Liver (tissue), 9 donors: ENCODE data around the gene TBC1D20. TPM values are rescaled to one million over a fixed set of nuclear protein-coding genes. Genes with fewer than 3 reads are reported as not detected.

Experiments used
- DNase-seq: peaks from one replicate; pipeline ENCODE4 v3.0.0-alpha.2; 2017; ENCODE audit warnings: low spot score
- H3K27ac ChIP-seq, 2 donors: one replicate each; pipeline ENCODE4 v1.7.0; 2013; ENCODE audit warnings: inconsistent platforms in 2 of 2, low read length in 2 of 2, control low read depth in 1 of 2, low read depth in 1 of 2, mild to moderate bottlenecking in 1 of 2
- H3K27me3 ChIP-seq, 4 donors: one replicate each; pipeline versions ENCODE4 v1.6.1 to v1.7.0; 2013; ENCODE audit warnings: low read length in 3 of 4, inconsistent platforms in 1 of 4, mild to moderate bottlenecking in 1 of 4, moderate library complexity in 1 of 4; ENCODE audit not compliant: control insufficient read depth in 4 of 4, insufficient read depth in 4 of 4
- H3K36me3 ChIP-seq, 4 donors: one replicate each; pipeline versions ENCODE4 v1.6.1 to v1.7.0; 2013; ENCODE audit warnings: low read length in 3 of 4, mild to moderate bottlenecking in 3 of 4, low read depth in 1 of 4, moderate library complexity in 1 of 4; ENCODE audit not compliant: control insufficient read depth in 4 of 4, insufficient read depth in 3 of 4
- H3K4me1 ChIP-seq, 4 donors: one replicate each; pipeline versions ENCODE4 v1.6.1 to v1.7.0; 2013; ENCODE audit warnings: low read length in 3 of 4, mild to moderate bottlenecking in 3 of 4, moderate library complexity in 1 of 4; ENCODE audit not compliant: control insufficient read depth in 4 of 4, insufficient read depth in 4 of 4
- H3K4me3 ChIP-seq, 3 donors: one replicate each; pipeline versions ENCODE4 v1.6.1 to v1.7.0; 2013; ENCODE audit warnings: low read length in 3 of 3, control low read depth in 1 of 3, low read depth in 1 of 3, mild to moderate bottlenecking in 1 of 3
- H3K9ac ChIP-seq, 2 donors: one replicate each; pipeline ENCODE4 v1.7.0; 2013; ENCODE audit warnings: low read length in 2 of 2, mild to moderate bottlenecking in 2 of 2, moderate library complexity in 2 of 2, control low read depth in 1 of 2, low read depth in 1 of 2
- H3K9me3 ChIP-seq, 4 donors: one replicate each; pipeline versions ENCODE4 v1.6.1 to v1.7.0; 2013; ENCODE audit warnings: low read length in 3 of 4; ENCODE audit not compliant: control insufficient read depth in 4 of 4
- ATF3 ChIP-seq: IDR thresholded peaks from 2 replicates; pipeline ENCODE4 v1.6.1; 2016; ENCODE audit warnings: antibody characterized with exemption
- FOXA2 ChIP-seq: IDR thresholded peaks from 2 replicates; pipeline ENCODE4 v1.6.1; 2016; ENCODE audit warnings: antibody characterized with exemption
- GABPA ChIP-seq, 2 donors: IDR thresholded peaks in 1 of 2; conservative IDR thresholded peaks in 1 of 2; 2 replicates each; pipeline ENCODE4 v1.6.1; 2016; ENCODE audit warnings: antibody characterized with exemption in 2 of 2, mild to moderate bottlenecking in 1 of 2, moderate library complexity in 1 of 2
- HNF4A ChIP-seq, 2 donors: conservative IDR thresholded peaks; 2 replicates each; pipeline ENCODE4 v1.6.1; 2016; ENCODE audit warnings: antibody characterized with exemption in 2 of 2, mild to moderate bottlenecking in 2 of 2
- HNF4G ChIP-seq: IDR thresholded peaks from 2 replicates; pipeline ENCODE4 v1.6.1; 2016; ENCODE audit warnings: antibody characterized with exemption
- JUND ChIP-seq, 2 donors: IDR thresholded peaks; 2 replicates each; pipeline ENCODE4 v1.6.1; 2016; ENCODE audit warnings: antibody characterized with exemption in 2 of 2
- NR2F2 ChIP-seq: IDR thresholded peaks from 2 replicates; pipeline ENCODE4 v1.6.1; 2016; ENCODE audit warnings: antibody characterized with exemption
- RAD21 ChIP-seq, 2 donors: IDR thresholded peaks; 2 replicates each; pipeline ENCODE4 v1.6.1; 2016; ENCODE audit warnings: antibody characterized with exemption in 2 of 2, mild to moderate bottlenecking in 2 of 2
- REST ChIP-seq: IDR thresholded peaks from 2 replicates; pipeline ENCODE4 v1.6.1; 2016; ENCODE audit warnings: antibody characterized with exemption, mild to moderate bottlenecking
- RXRA ChIP-seq, 2 donors: IDR thresholded peaks; 2 replicates each; pipeline ENCODE4 v1.6.1; 2017 to 2018; ENCODE audit warnings: antibody characterized with exemption in 2 of 2, mild to moderate bottlenecking in 1 of 2
- SP1 ChIP-seq: IDR thresholded peaks from 2 replicates; pipeline ENCODE4 v1.6.1; 2018; ENCODE audit warnings: antibody characterized with exemption, mild to moderate bottlenecking
- TAF1 ChIP-seq: conservative IDR thresholded peaks from 2 replicates; pipeline ENCODE4 v1.6.1; 2016; ENCODE audit warnings: antibody characterized with exemption, mild to moderate bottlenecking
- YY1 ChIP-seq: IDR thresholded peaks from 2 replicates; pipeline ENCODE4 v1.6.1; 2016; ENCODE audit warnings: antibody characterized with exemption, mild to moderate bottlenecking
- WGBS: extraction: QIAGEN DNeasy Blood & Tissue Kit; methylation state at CpG from one replicate; pipeline ENCODE4 v1.1.7; 2013; 5-methylcytosine and 5-hydroxymethylcytosine counted together
- polyA plus RNA-seq, 2 donors: library from polyadenylated mRNA; stranded (reverse) in 1 of 2; unstranded in 1 of 2; fragments of 200-250 nt in 1 of 2; fragments of >200 nt in 1 of 2; fragmentation: Nextera tagmentation in 1 of 2; extraction: Ambion mirVana in 1 of 2; gene quantifications; one replicate each; pipeline versions ENCODE4 v1.2.1 to v1.2.3, GENCODE V29; 2013 to 2015
- total RNA-seq, 2 donors: library from RNA; depleted of rRNA; stranded (reverse); fragments of >200 nt; gene quantifications; one replicate each; pipeline ENCODE4 v1.2.3, GENCODE V29; 2014
- donor health status: healthy.
- donor health status: healthy.
- donor health status: healthy.
- donor health status: healthy.
- donor health status: healthy.

Gene TBC1D20
- total and polyA plus RNA-seq, 4 donors: 8.7 to 18.9 (median 11.9) TPM

- TF ChIP-seq YY1 (peak; percentile 23), ATF3 (no peak), GABPA (IDR thresholded peaks at IDR 0.05 in 1 of 2, conservative IDR thresholded peaks at IDR 0.05 in 1 of 2) (no peak), RAD21 (IDR thresholded peaks at IDR 0.05) (peak in 1 of 2 donors; percentile 3), SP1 (peak; percentile 13), TAF1 (peak; percentile 39), HNF4G (no peak), RXRA (IDR thresholded peaks at IDR 0.05) (peak; percentile 25 to 33), REST (peak; percentile 18), JUND (IDR thresholded peaks at IDR 0.05) (no peak), HNF4A (conservative IDR thresholded peaks at IDR 0.05) (peak in 1 of 2 donors; percentile 26)
- H3K9ac ChIP-seq: peak overlapping the region; percentile 70 to 98
- no peak for DNase-seq
- H3K27ac ChIP-seq: peak overlapping the region; percentile 97 to 98
- no peaks in the 10 kb centered on the region for H3K9me3 ChIP-seq
- H3K4me1 ChIP-seq: peaks cover 10 to 32% (median 23%) of the 10 kb centered on the region in 4 donors
- H3K27me3 ChIP-seq: no peaks in the 10 kb centered on the region
- WGBS: 57% methylated on average over 14 of the region's 14 CpGs
- peaks cover 0 to 14% (median 7%) of the 10 kb centered on the region in 4 donors for H3K36me3 ChIP-seq
- H3K4me3 ChIP-seq: peak overlapping the region in 2 of 3 donors; percentile 78 to 98
These were observed 52.4 kb downstream of the TBC1D20 start for GRCh38 chr20:409697-410559.

- DNase-seq: no peak
- H3K4me1 ChIP-seq: peaks cover 10 to 31% (median 23%) of the 10 kb centered on the region in 4 donors
- H3K27ac ChIP-seq: peak overlapping the region; percentile 97 to 98
- no peak for TF ChIP-seq ATF3
- TF ChIP-seq NR2F2: no peak
- no peak for TF ChIP-seq FOXA2
- TF ChIP-seq GABPA (IDR thresholded peaks at IDR 0.05 in 1 of 2, conservative IDR thresholded peaks at IDR 0.05 in 1 of 2): no peak
- peak in 1 of 2 donors; percentile 19 for TF ChIP-seq RXRA (IDR thresholded peaks at IDR 0.05)
- H3K36me3 ChIP-seq: peaks cover 0 to 14% (median 7%) of the 10 kb centered on the region in 4 donors
- H3K4me3 ChIP-seq: peak overlapping the region; percentile 78 to 98 (median 80)
- peak overlapping the region; percentile 70 to 98 for H3K9ac ChIP-seq
- WGBS: 8% methylated on average over 7 of the region's 7 CpGs
- no peaks in the 10 kb centered on the region for H3K9me3 ChIP-seq
- no peaks in the 10 kb centered on the region for H3K27me3 ChIP-seq
These were observed 53.3 kb downstream of the TBC1D20 start for GRCh38 chr20:408843-409696.
